HG02571 (cell line): ENCODE results near the gene XBP1.
"Not testable (repeated sequence)": the region's sequence is repeated elsewhere in the genome, so short reads cannot be mapped to it uniquely, and the experiment has no call there.

Experiments
- ATAC-seq: cut with Tn5 transposase; IDR thresholded peaks from one replicate; pipeline ENCODE4 v1.9.1; 2021; ENCODE audit warnings: mild to moderate bottlenecking, moderate library complexity; ENCODE audit not compliant: unreplicated experiment

XBP1 gene

GRCh38 chr22:28793976-28794584 lies 6.3 kb downstream of the XBP1 start:
- ATAC-seq, result no peak

DNA sequence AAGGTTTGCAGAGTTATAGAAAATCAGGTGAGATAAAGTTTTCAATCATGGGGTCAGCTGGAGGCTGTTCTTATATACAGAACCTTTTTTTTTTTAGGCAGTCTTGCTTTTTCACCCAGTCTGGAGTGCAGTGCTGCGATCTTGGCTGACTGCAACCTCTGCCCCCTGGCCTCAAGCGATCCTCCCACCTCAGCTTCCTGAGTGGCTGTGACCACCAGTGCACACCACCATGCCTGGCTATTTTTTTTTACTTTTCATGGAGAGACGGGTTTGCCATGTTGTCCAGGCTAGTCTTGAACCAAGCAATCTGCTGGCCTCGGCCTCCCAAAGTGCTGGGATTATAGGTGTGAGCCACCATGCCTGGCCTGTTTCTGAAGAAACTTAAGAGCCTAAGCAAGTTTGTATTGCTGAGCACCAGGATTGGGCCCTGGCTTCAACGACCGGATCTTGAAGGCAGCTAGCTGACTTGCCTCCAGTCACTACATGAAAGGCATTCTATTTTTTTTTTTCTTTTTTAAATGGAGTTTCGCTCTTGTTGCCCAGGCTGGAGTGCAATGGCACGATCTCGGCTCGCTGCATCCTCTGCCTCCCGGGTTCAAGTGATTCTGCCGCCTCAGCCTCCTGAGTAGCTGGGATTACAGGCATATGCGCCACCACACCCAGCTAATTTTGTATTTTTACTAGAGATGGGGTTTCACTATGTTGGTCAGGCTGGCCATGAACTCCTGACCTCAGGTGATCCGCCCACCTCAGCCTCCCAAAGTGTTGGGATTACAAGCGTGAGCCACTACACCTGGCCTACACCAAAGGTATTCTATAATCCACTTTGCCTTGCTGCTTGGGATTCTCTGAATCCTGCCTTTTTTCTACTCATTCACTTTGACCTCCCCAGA lies 7.6 kb downstream of the XBP1 start:
- ATAC-seq, result no peak

- ATAC-seq, result no peak
Observed at GRCh38 chr22:28791841-28792490, 8.4 kb downstream of the XBP1 start.

DNA sequence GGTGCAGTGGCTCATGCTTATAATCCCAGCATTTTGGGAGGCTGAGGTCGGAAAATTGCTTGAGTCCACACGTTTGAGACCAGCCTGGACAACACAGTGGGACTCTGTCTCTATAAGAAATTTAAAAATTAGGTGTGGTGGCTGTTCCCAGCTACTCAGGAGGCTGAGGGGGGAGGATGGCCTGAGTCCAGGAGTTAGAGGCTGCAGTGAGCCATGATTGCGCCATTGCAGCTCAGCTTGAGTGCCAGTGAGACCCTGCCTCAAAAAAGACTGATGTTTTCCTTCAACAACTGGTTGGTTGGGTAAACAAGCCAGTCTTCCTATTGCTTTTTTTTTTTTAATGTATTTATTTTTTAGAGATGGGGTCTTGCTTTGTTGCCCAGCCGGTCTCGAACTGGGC lies 9.2 kb downstream of the XBP1 start:
- no peak for ATAC-seq

- no peak for ATAC-seq
Observed at GRCh38 chr22:28788601-28789000, 11.8 kb downstream of the XBP1 start.

DNA sequence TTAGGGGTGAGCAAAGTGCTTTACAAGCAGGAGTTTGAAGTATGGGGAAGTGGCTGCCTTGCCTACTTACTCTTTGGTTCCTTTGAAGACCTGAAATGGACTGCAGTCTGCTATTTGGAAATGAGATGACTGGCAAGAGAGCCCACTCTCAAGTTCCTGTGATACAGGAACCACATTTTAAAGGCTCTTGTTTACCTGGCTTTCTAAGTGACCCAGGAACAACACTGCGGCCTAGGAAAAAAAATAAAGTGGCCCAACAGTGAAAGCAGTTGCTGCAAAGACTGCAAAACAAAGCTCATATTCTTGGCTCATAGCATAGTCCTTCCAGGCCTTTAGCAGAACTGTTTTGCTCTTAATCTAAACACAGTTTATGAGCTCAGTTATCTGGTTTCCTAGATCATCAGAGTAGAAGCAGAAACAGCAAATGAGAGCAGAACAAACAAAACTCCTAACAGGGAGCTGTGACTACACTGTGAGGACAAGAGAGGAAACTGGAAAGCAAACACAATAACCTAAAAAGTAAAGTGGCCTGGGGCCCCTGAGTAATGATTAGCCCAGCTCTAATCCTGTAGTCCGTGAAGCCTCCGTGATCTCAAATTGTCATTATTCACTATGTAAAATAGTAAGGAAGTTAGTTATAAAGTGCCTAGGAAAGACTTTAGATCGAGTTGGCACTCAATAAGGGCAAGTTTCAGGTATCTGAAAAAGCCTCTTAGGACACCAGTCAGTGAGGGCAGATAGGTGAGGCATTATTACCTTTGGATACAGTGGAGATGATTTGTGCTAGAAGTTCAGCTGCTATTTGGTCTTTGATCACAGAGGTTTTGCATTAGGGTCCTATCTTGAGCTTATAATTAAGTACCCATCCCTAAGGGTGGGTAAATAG lies 16.3 kb downstream of the XBP1 start:
- ATAC-seq, result no peak

GRCh38 chr22:28780296-28780695 lies 20.1 kb downstream of the XBP1 start:
- no peak for ATAC-seq

DNA sequence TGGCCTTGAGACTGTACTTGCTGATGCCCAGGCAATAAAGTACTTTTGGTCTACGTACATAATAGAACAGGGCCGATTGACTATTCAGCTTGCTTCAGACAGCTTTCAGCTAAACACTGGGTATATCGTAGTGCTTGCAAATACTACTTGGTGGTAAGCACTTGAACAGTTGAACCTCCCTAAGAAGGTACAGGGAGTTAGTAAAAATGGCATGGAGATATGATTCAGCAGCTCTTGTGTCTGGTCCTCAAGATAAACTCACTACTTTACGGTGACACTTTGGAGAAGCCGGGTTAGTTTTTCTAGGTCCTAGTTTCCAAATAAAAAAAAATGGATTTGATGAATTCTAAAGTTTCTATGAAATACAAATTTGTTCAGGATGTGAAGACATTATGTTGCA lies 20.5 kb downstream of the XBP1 start:
- no peak for ATAC-seq

DNA sequence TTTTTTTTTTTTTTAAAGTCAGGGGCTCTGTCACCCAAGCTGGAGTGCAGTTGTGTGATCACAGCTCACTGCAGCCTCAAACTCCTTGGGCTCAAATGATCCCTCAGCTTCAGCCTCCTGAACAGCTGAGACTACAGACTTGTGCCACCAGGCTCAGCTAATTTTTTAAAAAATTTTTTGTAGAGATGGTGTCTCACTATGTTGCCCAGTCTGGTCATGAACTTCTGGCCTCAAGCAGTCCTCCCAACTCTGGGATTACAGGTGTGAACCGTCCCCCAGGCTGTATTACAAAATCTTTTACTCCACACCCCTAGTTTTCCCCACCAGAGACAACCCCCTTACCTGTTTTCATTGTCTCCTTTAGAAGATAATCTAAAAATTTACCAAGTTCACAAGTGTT lies 26.0 kb downstream of the XBP1 start:
- no peak for ATAC-seq

DNA sequence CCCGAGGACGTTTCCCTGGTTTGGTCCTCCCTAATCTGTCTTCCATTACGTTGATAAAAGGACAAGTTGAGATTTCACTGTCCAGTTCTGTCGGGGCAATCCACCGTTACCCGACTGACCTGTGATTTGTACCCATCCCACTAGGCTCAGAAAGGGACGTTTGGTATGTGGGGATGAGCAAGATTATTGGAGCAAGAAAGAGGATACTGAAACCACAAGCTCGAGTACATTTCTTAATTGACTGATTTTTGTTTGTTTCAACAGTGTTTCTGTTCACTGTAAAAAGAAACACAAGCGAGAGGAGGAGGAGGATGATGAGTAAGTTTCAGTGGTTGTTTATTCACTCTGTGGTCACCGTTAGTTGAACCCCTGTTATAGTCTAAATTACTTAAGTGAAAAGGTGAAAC lies 26.9 kb downstream of the XBP1 start:
- peak; percentile 16 for ATAC-seq

DNA sequence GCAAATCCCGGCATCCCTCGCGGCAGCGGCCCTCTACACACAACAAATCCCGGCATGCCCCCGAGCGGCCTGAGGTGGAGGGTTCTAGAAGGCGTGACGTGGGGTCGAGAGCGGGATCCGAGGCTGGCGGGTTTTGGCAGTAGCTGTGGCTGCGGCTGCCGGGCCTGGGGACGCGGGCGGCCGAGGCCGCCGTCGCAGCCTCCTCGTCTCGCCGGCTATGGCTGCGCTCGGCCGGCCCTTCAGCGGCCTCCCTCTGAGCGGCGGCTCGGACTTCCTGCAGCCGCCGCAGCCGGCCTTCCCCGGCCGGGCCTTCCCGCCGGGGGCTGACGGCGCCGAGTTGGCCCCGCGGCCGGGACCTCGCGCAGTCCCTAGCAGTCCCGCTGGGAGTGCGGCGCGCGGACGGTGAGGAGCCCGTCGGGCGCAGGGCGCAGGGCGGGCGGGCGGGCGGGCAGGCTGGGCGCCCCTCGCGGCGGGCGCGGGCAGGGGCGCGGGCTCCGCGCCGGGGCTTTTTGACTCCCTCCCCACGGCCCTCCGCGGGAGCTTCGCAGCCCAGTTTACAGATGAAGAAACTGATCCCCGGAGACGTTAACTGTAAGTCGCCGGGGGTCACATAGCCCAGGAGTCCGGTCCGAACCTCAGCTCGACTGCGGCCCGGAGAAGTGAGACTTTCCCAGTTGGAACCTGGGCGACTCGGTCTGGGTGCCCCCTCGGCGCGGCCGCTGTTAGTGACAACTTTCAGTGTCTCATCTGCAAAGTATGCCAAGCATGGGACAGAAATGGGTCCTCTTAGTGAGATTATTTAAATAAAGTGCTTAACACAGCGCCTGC lies 27.5 kb downstream of the XBP1 start, which contains the start of gene CCDC117:
TSS of gene CCDC117 (plus strand) at position 63 of the 828 bp plus-strand sequence. CDS start at position 218, 155 bp downstream.
- peak; percentile 83 for ATAC-seq

DNA sequence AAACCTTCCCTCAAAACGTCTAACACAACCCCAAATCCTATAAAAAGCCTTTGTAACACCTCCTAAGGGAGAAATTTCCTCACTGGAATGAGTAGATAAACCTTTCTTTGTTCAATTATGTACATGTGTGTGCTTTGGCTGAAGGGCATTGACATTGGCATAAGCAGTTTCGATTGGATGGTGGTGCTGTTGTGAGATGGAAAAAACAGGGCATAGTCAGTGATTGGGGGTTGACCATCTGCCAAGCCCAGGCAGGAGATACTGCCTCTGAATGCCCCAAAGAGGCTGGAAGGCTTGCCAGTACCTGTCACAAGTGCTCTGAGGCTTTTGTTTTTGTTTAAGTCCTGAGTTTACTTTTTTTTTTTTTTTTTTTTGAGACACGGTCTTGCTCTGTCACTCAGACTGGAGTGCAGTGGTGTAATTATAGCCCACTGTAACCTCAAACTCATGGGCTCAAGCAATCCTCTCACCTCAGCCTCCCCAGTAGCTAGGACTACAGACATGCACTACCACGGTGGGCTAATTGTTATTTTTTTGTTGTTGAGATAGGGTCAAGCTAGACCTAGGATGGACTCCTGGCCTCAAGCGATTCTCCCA lies 29.1 kb downstream of the XBP1 start:
- no peak for ATAC-seq

DNA sequence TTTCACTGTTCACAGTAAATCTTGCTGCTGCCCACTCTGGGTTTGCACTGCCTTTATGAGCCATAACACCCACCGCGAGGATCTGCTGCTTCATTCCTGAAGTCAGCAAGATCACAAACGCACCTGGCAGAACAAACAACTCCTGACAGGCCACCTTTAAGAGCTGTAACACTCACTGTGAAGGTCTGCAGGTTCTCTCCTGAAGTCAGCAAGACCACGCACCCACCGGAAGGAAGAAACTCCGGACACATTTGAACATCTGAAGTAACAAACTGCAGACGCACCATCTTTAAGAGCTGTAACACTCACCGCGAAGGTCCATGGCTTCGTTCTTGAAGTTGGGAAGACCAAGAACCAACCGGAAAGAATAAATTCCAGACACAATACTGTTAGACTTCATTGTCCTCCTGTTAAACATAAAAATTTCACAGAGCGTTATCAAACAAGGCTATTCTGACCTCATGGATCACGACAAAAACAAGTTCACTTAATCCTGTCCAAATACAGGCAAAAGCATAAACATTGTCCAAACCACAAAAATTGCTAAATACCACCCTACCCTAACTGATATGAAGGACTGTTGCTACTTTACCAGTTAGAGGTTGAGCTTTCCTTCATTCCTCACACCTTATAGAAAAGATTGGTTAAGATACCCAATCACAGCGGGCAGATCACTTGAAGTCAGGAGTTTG lies 30.8 kb downstream of the XBP1 start:
- no peak for ATAC-seq

- ATAC-seq, result no peak
Observed at GRCh38 chr22:28768701-28769393, 31.5 kb downstream of the XBP1 start.

DNA sequence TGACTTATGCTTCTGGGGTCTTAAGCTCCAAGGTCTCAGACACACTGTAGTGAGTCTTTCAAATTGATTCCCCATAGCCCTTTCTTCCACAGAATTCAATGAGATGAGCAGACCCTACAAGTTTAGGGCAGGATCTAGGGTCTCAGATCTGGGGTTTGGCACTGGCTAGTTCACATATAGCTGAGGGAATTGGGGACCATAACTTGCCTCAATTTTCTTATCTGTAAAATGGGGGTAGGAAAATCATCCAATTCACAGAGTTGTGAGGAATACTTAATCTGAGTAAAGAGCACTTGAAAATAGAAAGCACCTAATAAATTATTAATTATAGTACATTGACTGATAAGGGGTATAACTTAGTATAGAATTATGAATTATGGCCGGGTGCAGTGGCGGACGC lies 33.7 kb downstream of the XBP1 start:
- ATAC-seq, result no peak

- not testable (repeated sequence) for ATAC-seq
Observed at GRCh38 chr22:28762000-28762399, 38.4 kb downstream of the XBP1 start.

DNA sequence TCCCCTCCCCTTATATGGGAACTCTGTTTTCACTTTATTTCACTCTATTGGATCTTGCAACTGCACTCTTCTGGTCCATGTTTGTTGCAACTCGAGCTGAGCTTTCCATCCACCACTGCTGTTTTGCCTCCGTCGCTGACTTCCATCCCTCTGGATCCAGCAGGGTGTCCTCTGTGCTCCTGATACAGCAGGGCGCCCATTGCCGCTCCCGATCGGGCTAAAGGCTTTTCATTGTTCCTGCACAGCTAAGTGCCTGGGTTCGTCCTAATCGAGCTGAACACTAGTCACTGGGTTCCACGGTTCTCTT lies 39.0 kb downstream of the XBP1 start:
- ATAC-seq, result no peak

GRCh38 chr22:28759861-28760560 lies 40.4 kb downstream of the XBP1 start:
- ATAC-seq, result no peak
